ENCODE measurements around the gene TRAK1. TPM values are rescaled to one million over a fixed set of nuclear protein-coding genes. Genes with fewer than 3 reads are reported as not detected.

The TRAK1 gene
- total and polyA plus RNA-seq, 10 of the 15 experiments (the other 5 are each of a cell fraction or from before 2014, with no cell fraction given): 6.6 to 46.2 (median 23.7) TPM

- peak overlapping the region; percentile 90 for H3K27ac ChIP-seq (ENCODE audit: control insufficient read depth, insufficient read depth)
- H4K20me1 ChIP-seq (ENCODE audit: control insufficient read depth, insufficient read depth): no peaks in the 10 kb centered on the region
- H3K4me3 ChIP-seq: peak overlapping the region; percentile 64
- H3K79me2 ChIP-seq (ENCODE audit: control insufficient read depth, insufficient read depth, low read length): peaks cover 17% of the 10 kb centered on the region
- no peak overlapping the region for H2AFZ ChIP-seq (ENCODE audit: control insufficient read depth, low read depth, low read length)
- intact Hi-C loops (cut with micrococcal nuclease; ENCODE audit: unreplicated experiment): loop anchor here (5.0 to 10.0 kb wide), 3 partner anchors 183 to 300 kb away; partner anchors contain the start of gene ULK4
- BruUV-seq (replicated peaks): TSS peak; percentile 83
- no peaks in the 10 kb centered on the region for H3K27me3 ChIP-seq (replicated peaks in 1 of 2; ENCODE audit: control insufficient read depth in 2 of 2, insufficient read depth in 2 of 2, low read length in 1 of 2)
- in situ Hi-C loops (cut with MboI): no loop called here
- peak overlapping the region; percentile 60 for H3K9ac ChIP-seq (ENCODE audit: control insufficient read depth, insufficient read depth, low read length)
- peak overlapping the region; percentile 92 for H3K4me2 ChIP-seq (ENCODE audit: control insufficient read depth, insufficient read depth)
- DNase-seq (ENCODE audit: low read depth, low spot score) (peak; percentile 56), ATAC-seq (peak; percentile 29), FAIRE-seq (peak; percentile 57)
- no peak for TF ChIP-seq NBN (IDR thresholded peaks at IDR 0.05)
- TF ChIP-seq NFIC (IDR thresholded peaks at IDR 0.05; ENCODE audit: low read depth, low read length): peak; percentile 57
- TF ChIP-seq MTA3 (IDR thresholded peaks at IDR 0.05; ENCODE audit: borderline replicate concordance, low read length): no peak
- TF ChIP-seq ATF2 (IDR thresholded peaks at IDR 0.05; ENCODE audit: low read length): peak; percentile 26; the same call in 1 of the 2 replicates
- 0 out of 2 replicates have a peak, but pooled peaks have one; percentile 5 for TF ChIP-seq MEF2A (IDR thresholded peaks at IDR 0.05; ENCODE audit: insufficient read depth, low read depth, low read length)
- TF ChIP-seq DPF2 (IDR thresholded peaks at IDR 0.05): 0 out of 2 replicates have a peak, but pooled peaks have one; percentile 16
- peak; percentile 28; the same call in 1 of the 2 replicates for TF ChIP-seq FOXM1 (IDR thresholded peaks at IDR 0.05; ENCODE audit: low read depth, low read length)
- TF ChIP-seq SPI1 (IDR thresholded peaks at IDR 0.05; ENCODE audit: borderline replicate concordance, insufficient read depth, low read depth, low read length): peak; percentile 79
- TF ChIP-seq RUNX3 (IDR thresholded peaks at IDR 0.05; ENCODE audit: low read length): peak; percentile 84
- TF ChIP-seq PAX5 (IDR thresholded peaks at IDR 0.05; ENCODE audit: borderline replicate concordance, low read depth, low read length): peak; percentile 40; the same call in 1 of the 2 replicates
- H3K9me3 ChIP-seq (replicated peaks; ENCODE audit: control insufficient read depth, insufficient read depth, low read length): no peaks in the 10 kb centered on the region
- WGBS (ENCODE audit: insufficient coverage, insufficient replicate concordance, low lambda C conversion rate, missing lambda C conversion rate): 49% methylated on average over 7 of the region's 7 CpGs
- ChIA-PET POLR2A (interaction anchor here (0.5 to 1.2 kb wide), 4 partner anchors 75 to 180 kb away, joined by 3 to 7 read pairs (median 4); no protein-coding TSS in a partner anchor), RAD21 (ENCODE audit: unreplicated experiment) (interaction anchor here (0.8 to 2.4 kb wide), 12 partner anchors 8 to 387 kb away, joined by 3 to 8 read pairs (median 4); partner anchors contain the start of gene SEC22C), SMC1A (ENCODE audit: uncharacterized antibody, unreplicated experiment) (interaction anchor here (0.8 to 6.1 kb wide), 8 partner anchors 10 to 248 kb away, joined by 3 to 105 read pairs (median 4); no protein-coding TSS in a partner anchor), CTCF (interaction anchor here (0.7 to 7.7 kb wide), 11 partner anchors 9 to 456 kb away, joined by 3 to 130 read pairs (median 3); no protein-coding TSS in a partner anchor)
- peaks cover 67% of the 10 kb centered on the region for H3K4me1 ChIP-seq (ENCODE audit: control insufficient read depth, insufficient read depth, low read length)
- H3K36me3 ChIP-seq (ENCODE audit: control insufficient read depth in 2 of 2, insufficient read depth in 2 of 2, low read length in 1 of 2): peaks cover 15 to 28% of the 10 kb centered on the region in 2 experiments
These were observed 103.9 kb downstream of the TRAK1 start for GRCh38 chr3:42194943-42195510.

Measured in GM12878 (cell line).